Ovary (tissue), 9 donors: ENCODE data around the gene CFDP1. TPM values are rescaled to one million over a fixed set of nuclear protein-coding genes. Genes with fewer than 3 reads are reported as not detected.

Experiments used
- DNase-seq, 5 donors: peaks; one replicate each; pipeline ENCODE4 v3.0.0-alpha.2; 2019 to 2020
- H3K27ac ChIP-seq, 2 donors: fragments of 200-600 bp; one replicate each; pipeline versions ENCODE4 v1.5.1 to v1.8.0; 2019 to 2022
- H3K27me3 ChIP-seq: fragments of 200-600 bp; one replicate; pipeline ENCODE4 v1.8.0; 2022
- H3K36me3 ChIP-seq: fragments of 200-600 bp; sonication (generic); one replicate; pipeline ENCODE4 v1.5.1; 2019
- H3K4me1 ChIP-seq: one replicate; pipeline ENCODE4 v1.8.1; 2013; ENCODE audit warnings: mild to moderate bottlenecking, moderate library complexity; ENCODE audit not compliant: insufficient read depth
- H3K4me3 ChIP-seq: fragments of 200-600 bp; sonication (generic); one replicate; pipeline ENCODE4 v1.5.1; 2017
- H3K9me3 ChIP-seq, 2 donors: fragments of 200-600 bp in 1 of 2; sonication (generic) in 1 of 2; one replicate each; pipeline versions ENCODE4 v1.5.1 to v1.8.1; 2013 to 2019; ENCODE audit warnings: mild to moderate bottlenecking in 1 of 2, moderate library complexity in 1 of 2
- EP300 ChIP-seq: sonication (generic); formaldehyde crosslinking; IDR thresholded peaks from one replicate; pipeline ENCODE4 v1.6.1; 2017; ENCODE audit warnings: antibody characterized with exemption
- POLR2A ChIP-seq: fragments of 450-650 bp; IDR thresholded peaks from one replicate; pipeline ENCODE4 v1.6.1; 2017; ENCODE audit warnings: antibody characterized with exemption, mild to moderate bottlenecking, moderate library complexity
- WGBS, 3 donors: extraction: QIAGEN DNeasy Blood & Tissue Kit in 1 of 3; methylation state at CpG; one replicate each; pipeline versions ENCODE4 v1.1.5 to v1.1.7; 2013 to 2017; 5-methylcytosine and 5-hydroxymethylcytosine counted together
- intact Hi-C, 4 donors: fragments of 100-400 bp; cut with DNase I; formaldehyde crosslinking; loops; one replicate each; pipeline versions ENCODE4 v1.11.0 to v1.15.1; 2022 to 2023
- polyA plus RNA-seq, 2 donors: library from polyadenylated mRNA; stranded (reverse); fragments of 200-250 nt in 1 of 2; fragments of 350-450 nt in 1 of 2; fragmentation: Illumina TruSeq in 1 of 2; extraction: RNeasy Lipid Tissue Mini Kit (QIAGEN cat#74804) in 1 of 2; gene quantifications; one replicate each; pipeline ENCODE4 v1.2.3, GENCODE V29; 2013 to 2014
- total RNA-seq, 7 donors: library from RNA; depleted of rRNA in 2 of 7; stranded (reverse); fragments of >200 nt in 2 of 7; fragmentation: NEBNext Ultra II Directional in 3 of 7; extraction: Animal tissue kit (Norgen Biotek cat#: 25700) in 3 of 7; gene quantifications; one replicate each; pipeline versions ENCODE4 v1.1.0 to v1.2.4, GENCODE V29; 2016 to 2023
- TF ChIP-seq, protein P1 (sequence below), 3 donors: fragments of 450-650 bp in 2 of 3; fragments of 200-600 bp in 1 of 3; IDR thresholded peaks; one replicate each; pipeline versions ENCODE4 v1.5.1 to v1.8.0; 2016 to 2022; ENCODE audit warnings: antibody characterized with exemption in 3 of 3, mild to moderate bottlenecking in 1 of 3
- donor health status: DM: no; HTN: no; CAD: no; lungs with moderate emphysema.
- donor health status: DM: no; HTN: no; CAD: no.
- donor health status: Bipolar disorder and iron deficiency.
- donor health status: DM: yes; HTN: yes; CAD: no.
- donor health status: DM: no; HTN: no; CAD: no.
- donor health status: DM: yes; HTN: yes; CAD: no.

The CFDP1 gene
- total and polyA plus RNA-seq, 9 donors = 67.0 to 173 (median 73.0) TPM

DNA sequence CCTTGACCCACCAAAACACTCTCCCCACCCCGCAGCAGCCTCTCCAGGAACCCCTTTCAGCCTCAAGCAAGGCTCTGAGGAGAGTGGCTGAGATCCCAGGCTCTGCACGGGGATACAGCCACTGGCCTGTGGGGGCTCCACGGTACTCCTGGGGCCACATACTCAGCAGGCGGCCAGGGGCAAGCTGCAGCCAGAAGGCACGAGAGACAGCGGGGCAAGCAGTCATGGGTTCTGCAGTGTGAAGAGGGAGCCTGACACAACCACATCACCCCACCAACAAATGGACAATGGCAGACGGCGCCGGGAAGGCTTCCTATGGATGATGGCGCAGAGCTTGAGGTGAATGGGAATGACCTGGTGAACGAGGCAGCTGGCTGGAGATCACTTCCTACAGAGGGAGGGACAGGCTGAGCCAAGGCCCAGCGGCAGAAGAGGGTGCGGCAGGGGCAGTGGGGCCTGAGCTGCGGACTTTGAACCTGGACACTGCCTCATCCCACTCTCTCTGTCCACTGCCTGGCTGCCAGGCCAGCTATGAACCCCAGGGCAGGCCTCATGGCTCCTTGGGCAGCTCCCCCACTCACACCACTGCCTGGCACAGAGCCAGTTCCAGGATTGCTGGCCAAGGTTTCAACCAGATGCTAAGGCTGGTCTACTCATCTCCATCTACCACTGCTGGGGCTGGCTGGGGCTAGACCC lies 171.1 kb downstream of the CFDP1 start:
- Histone ChIP-seq H3K9me3 (no peaks in the 10 kb centered on the region), H3K4me3 (no peak overlapping the region), H3K4me1 (peaks cover 42% of the 10 kb centered on the region), H3K27me3 (no peaks in the 10 kb centered on the region), H3K27ac (no peak overlapping the region), H3K36me3 (no peaks in the 10 kb centered on the region)
- 49 to 56% (median 54%) methylated on average over 14 of the region's 14 CpGs for WGBS, 3 donors
- intact Hi-C loops = no loop called here
- peak; percentile 63 to 78 (median 71) for DNase-seq
- TF ChIP-seq POLR2A (no peak), EP300 (no peak)
- TF ChIP-seq, protein P1, sequence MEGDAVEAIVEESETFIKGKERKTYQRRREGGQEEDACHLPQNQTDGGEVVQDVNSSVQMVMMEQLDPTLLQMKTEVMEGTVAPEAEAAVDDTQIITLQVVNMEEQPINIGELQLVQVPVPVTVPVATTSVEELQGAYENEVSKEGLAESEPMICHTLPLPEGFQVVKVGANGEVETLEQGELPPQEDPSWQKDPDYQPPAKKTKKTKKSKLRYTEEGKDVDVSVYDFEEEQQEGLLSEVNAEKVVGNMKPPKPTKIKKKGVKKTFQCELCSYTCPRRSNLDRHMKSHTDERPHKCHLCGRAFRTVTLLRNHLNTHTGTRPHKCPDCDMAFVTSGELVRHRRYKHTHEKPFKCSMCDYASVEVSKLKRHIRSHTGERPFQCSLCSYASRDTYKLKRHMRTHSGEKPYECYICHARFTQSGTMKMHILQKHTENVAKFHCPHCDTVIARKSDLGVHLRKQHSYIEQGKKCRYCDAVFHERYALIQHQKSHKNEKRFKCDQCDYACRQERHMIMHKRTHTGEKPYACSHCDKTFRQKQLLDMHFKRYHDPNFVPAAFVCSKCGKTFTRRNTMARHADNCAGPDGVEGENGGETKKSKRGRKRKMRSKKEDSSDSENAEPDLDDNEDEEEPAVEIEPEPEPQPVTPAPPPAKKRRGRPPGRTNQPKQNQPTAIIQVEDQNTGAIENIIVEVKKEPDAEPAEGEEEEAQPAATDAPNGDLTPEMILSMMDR (IDR thresholded peaks at IDR 0.05) = no peak

DNA sequence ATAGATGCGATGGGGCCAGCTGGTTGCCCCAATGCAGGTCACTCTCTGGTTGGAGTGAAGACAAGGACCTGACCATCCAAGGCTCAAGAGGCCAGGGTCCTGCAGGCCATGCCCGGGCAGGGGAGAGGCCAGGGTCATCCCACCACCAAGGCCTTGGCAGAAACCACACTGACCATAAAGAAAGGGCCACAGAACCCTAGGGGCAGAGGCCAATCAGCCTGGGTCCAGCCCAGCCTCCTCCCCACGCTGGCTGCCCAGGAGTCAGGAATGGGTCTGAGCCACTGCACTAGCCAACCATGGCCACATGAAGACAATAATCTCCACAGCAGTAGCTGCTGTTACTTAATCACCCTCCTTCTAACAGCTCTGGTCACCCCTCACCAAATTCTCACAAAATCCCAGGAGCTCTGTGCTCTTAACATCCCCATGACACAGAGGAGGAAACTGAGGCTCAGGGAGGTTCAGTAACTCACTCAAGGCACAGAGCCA lies 171.7 kb downstream of the CFDP1 start:
- no peak for DNase-seq

DNA sequence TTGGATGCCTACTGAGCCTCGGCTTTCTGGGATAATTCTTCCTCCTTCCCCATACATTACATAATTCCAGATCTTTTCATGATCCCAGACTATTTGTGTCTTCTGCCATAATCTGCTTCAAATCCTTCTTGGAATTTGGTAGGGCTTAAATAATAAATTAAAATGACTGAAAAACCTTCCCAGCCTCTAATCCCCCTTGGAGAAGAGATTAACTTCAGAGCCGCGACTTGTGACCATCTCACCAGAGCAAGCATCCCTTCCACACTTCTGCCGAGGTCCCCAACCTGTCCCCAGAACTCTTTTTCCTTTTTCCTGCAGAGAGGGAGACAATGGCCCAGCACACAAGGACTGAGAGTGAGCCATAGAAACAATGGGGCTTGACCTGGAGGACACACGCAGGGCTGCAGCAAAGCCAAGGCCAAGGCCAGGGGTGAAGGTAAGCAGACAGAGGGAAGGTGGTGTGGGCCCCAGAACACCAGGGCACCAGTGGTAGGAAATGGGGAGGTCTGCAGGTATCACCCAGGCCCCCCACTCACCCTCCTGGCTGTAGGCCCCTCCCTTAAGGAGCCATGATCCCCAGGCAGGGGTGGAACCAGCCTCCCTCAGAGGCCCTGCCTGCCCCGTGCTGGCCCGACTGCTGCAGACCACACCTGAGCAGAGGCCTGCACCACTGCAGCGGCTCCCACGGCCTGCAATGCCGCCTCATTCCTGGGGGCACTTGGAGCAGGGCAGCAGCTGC lies 172.3 kb downstream of the CFDP1 start:
- no peaks in the 10 kb centered on the region for H3K9me3 ChIP-seq
- H3K27me3 ChIP-seq = no peaks in the 10 kb centered on the region
- H3K4me1 ChIP-seq = peaks cover 47% of the 10 kb centered on the region
- no peak overlapping the region for H3K4me3 ChIP-seq
- DNase-seq = no peak
- 76 to 82% (median 81%) methylated on average over 10 of the region's 10 CpGs for WGBS, 3 donors
- intact Hi-C loops = no loop called here
- no peaks in the 10 kb centered on the region for H3K36me3 ChIP-seq
- H3K27ac ChIP-seq = no peak overlapping the region
- TF ChIP-seq EP300 = no peak
- TF ChIP-seq POLR2A = no peak
- TF ChIP-seq, protein P1 (IDR thresholded peaks at IDR 0.05) = no peak

More for the DNA sequence above, 171.7 kb downstream of the CFDP1 start:
- Histone ChIP-seq H3K4me1 (peaks cover 46% of the 10 kb centered on the region), H3K4me3 (no peak overlapping the region), H3K27ac (no peak overlapping the region), H3K36me3 (no peaks in the 10 kb centered on the region), H3K27me3 (no peaks in the 10 kb centered on the region), H3K9me3 (no peaks in the 10 kb centered on the region)
- no peak for TF ChIP-seq POLR2A
- TF ChIP-seq, protein P1 (IDR thresholded peaks at IDR 0.05) = no peak
- intact Hi-C loops = no loop called here
- 78 to 92% (median 85%) methylated on average over 3 of the region's 3 CpGs for WGBS, 3 donors

DNA sequence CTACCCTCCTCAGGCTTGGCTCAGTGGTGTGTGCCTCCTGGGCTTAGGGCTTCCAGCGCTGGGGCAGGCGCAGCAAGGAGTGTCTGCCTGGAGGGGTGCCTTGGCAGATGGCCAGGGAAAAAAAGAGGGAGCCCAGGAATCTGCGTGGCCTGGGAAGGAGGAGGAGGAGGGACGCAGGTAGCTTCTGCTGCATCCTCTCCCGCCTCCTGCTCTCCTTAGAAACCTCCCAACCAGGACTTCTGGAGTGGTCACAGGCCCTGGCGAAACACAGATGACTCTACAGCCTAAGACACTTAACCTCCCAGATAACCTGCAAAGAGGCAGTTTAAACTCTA lies 174.5 kb downstream of the CFDP1 start:
- no peaks in the 10 kb centered on the region for H3K36me3 ChIP-seq
- intact Hi-C loops = no loop called here
- DNase-seq = peak in 1 of 5 donors; percentile 20
- H3K4me3 ChIP-seq = no peak overlapping the region
- no peak overlapping the region for H3K27ac ChIP-seq
- no peaks in the 10 kb centered on the region for H3K27me3 ChIP-seq
- H3K4me1 ChIP-seq = peaks cover 52% of the 10 kb centered on the region
- TF ChIP-seq POLR2A = no peak
- TF ChIP-seq EP300 = no peak
- TF ChIP-seq, protein P1 (IDR thresholded peaks at IDR 0.05) = no peak
- H3K9me3 ChIP-seq = no peaks in the 10 kb centered on the region
- WGBS, 3 donors = 74 to 80% (median 77%) methylated on average over 6 of the region's 6 CpGs
